ENCODE measurements around the gene UTY. TPM values are rescaled to one million over a fixed set of nuclear protein-coding genes. Genes with fewer than 3 reads are reported as not detected.

The UTY gene
- total RNA-seq, 5 donors from 2014 or later (not counting 1 experiment from before 2014, with no cell fraction given) = 0.06 to 104 (median 57.4) TPM; not detected in 1

DNA sequence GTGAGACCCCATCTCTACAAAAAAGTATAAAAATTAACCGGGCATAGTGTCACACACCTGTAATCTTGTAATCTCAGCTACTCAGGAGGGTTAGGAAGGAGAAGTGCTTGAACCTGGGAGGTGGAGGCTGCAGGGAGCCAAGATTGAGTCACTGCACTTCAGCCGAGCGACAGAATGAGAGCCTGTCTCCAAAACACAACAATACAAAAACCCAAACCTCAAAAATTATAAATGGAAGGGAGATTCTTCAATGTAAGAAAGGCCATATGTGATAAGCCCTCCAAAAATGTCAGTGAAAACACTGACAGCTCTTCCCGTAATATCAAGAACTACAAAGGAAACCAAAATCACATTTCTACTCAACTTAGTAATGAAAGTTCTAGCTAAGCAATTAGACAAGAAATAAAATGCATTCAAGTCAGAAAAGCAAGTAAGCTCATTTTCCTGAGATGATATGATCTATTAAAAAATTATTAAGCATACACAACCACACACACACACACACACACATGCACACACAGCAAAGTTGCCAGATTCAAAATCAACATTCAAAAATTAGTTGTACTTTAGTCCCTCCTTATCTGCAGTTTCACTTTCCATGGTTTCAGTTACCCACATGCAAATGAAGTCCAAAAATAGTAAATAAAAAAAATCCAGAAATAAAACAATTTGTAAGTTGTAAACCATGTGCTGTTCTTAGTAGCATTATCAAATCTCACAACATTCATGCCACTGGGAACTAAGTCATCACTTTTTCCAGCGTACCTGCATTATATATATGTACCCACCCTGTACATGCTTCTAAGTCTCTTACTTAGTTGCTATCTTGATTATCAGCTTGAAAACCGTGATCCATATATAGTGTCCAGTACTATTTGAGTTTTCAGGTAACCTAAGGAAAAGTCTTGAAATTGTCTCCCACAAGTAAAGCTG, 108.7 kb downstream of the UTY start:
- ATAC-seq (replicated peaks in 1 of 4) = no peak
- H3K4me3 ChIP-seq (ENCODE audit: control insufficient read depth in 1 of 2, extremely low read depth in 1 of 2, low read length in 1 of 2) = no peak overlapping the region
- H3K27me3 Mint-ChIP-seq = no peaks in the 10 kb centered on the region
- ChIA-PET POLR2A (interaction anchor here in 1 of 2 donors (0.6 kb wide), 1 partner anchor 453 kb away, joined by 3 read pairs; no protein-coding TSS in a partner anchor), CTCF (interaction anchor here in 1 of 2 donors (0.5 kb wide), 1 partner anchor 66 kb away, joined by 3 read pairs; no protein-coding TSS in a partner anchor)
- peak in 1 of 35 experiments; percentile 9 for DNase-seq
- H3K4me1 Mint-ChIP-seq = peaks cover 0 to 29% (median 0%) of the 10 kb centered on the region in 3 donors
- peaks cover 0 to 7% of the 10 kb centered on the region in 2 donors for H3K36me3 ChIP-seq (ENCODE audit: control insufficient read depth in 2 of 2, extremely low read depth in 1 of 2, insufficient read depth in 1 of 2, low read length in 1 of 2)
- peak overlapping the region in 1 of 2 donors; percentile 87 for H3K27ac Mint-ChIP-seq
- H3K9me3 Mint-ChIP-seq = no peaks in the 10 kb centered on the region
- peak overlapping the region; percentile 34 for H3K27ac ChIP-seq (ENCODE audit: low read length)
- WGBS (ENCODE audit: insufficient coverage) = no CpG with 5 or more reads among the region's 6 CpGs
- no peaks in the 10 kb centered on the region for H3K36me3 Mint-ChIP-seq
- H3K9me3 ChIP-seq = no peaks in the 10 kb centered on the region
- no peaks in the 10 kb centered on the region for H3K27me3 ChIP-seq (replicated peaks in 1 of 2; ENCODE audit: control insufficient read depth in 2 of 2, extremely low read depth in 1 of 2, insufficient read depth in 2 of 2, low read length in 1 of 2)
- peaks cover 0 to 4% of the 10 kb centered on the region in 2 experiments for H3K4me1 ChIP-seq (ENCODE audit: control insufficient read depth in 1 of 2, extremely low read depth in 1 of 2, insufficient read depth in 2 of 2, low read length in 2 of 2)
- peak overlapping the region in 1 of 3 donors; percentile 73 for H3K4me3 Mint-ChIP-seq

GRCh38 chrY:13370245-13370644, 109.6 kb downstream of the UTY start:
- ChIA-PET CTCF (no interaction called here), POLR2A (no interaction called here)
- H3K4me1 Mint-ChIP-seq = peaks cover 0 to 29% (median 0%) of the 10 kb centered on the region in 3 donors

GRCh38 chrY:13368513-13368845, 111.4 kb downstream of the UTY start:
- Histone ChIP-seq H3K9me3 (no peaks in the 10 kb centered on the region), H3K36me3 (ENCODE audit: control insufficient read depth in 2 of 2, extremely low read depth in 1 of 2, insufficient read depth in 1 of 2, low read length in 1 of 2) (peaks cover 0 to 7% of the 10 kb centered on the region in 2 donors), H3K27ac (ENCODE audit: low read length) (no peak overlapping the region), H3K27me3 (replicated peaks in 1 of 2; ENCODE audit: control insufficient read depth in 2 of 2, extremely low read depth in 1 of 2, insufficient read depth in 2 of 2, low read length in 1 of 2) (no peaks in the 10 kb centered on the region), H3K4me1 (ENCODE audit: control insufficient read depth in 1 of 2, extremely low read depth in 1 of 2, insufficient read depth in 2 of 2, low read length in 2 of 2) (peaks cover 0 to 4% of the 10 kb centered on the region in 2 experiments), H3K4me3 (ENCODE audit: control insufficient read depth in 1 of 2, extremely low read depth in 1 of 2, low read length in 1 of 2) (no peak overlapping the region)
- ChIA-PET CTCF (no interaction called here), POLR2A (no interaction called here)
- Mint-ChIP-seq H3K9me3 (no peaks in the 10 kb centered on the region), H3K4me1 (peaks cover 0 to 31% (median 0%) of the 10 kb centered on the region in 3 donors), H3K4me3 (no peak overlapping the region), H3K27me3 (no peaks in the 10 kb centered on the region), H3K36me3 (no peaks in the 10 kb centered on the region), H3K27ac (no peak overlapping the region)
- DNase-seq (no peak), ATAC-seq (replicated peaks in 1 of 4) (no peak)
- WGBS (ENCODE audit: insufficient coverage) = no CpG with 5 or more reads among the region's 4 CpGs

More at GRCh38 chrY:13370245-13370644, 109.6 kb downstream of the UTY start:
- peaks cover 0 to 7% of the 10 kb centered on the region in 2 donors for H3K36me3 ChIP-seq (ENCODE audit: control insufficient read depth in 2 of 2, extremely low read depth in 1 of 2, insufficient read depth in 1 of 2, low read length in 1 of 2)
- H3K27ac ChIP-seq (ENCODE audit: low read length) = peak overlapping the region; percentile 18
- H3K9me3 ChIP-seq = no peaks in the 10 kb centered on the region
- H3K27me3 ChIP-seq (replicated peaks in 1 of 2; ENCODE audit: control insufficient read depth in 2 of 2, extremely low read depth in 1 of 2, insufficient read depth in 2 of 2, low read length in 1 of 2) = no peaks in the 10 kb centered on the region
- DNase-seq = no peak
- no peak overlapping the region for H3K4me3 ChIP-seq (ENCODE audit: control insufficient read depth in 1 of 2, extremely low read depth in 1 of 2, low read length in 1 of 2)
- no peaks in the 10 kb centered on the region for H3K27me3 Mint-ChIP-seq
- peak overlapping the region in 1 of 2 donors; percentile 87 for H3K27ac Mint-ChIP-seq
- H3K4me3 Mint-ChIP-seq = peak overlapping the region in 1 of 3 donors; percentile 73
- ATAC-seq (replicated peaks in 1 of 4) = no peak
- no peaks in the 10 kb centered on the region for H3K9me3 Mint-ChIP-seq
- H3K36me3 Mint-ChIP-seq = no peaks in the 10 kb centered on the region
- peaks cover 0 to 4% of the 10 kb centered on the region in 2 experiments for H3K4me1 ChIP-seq (ENCODE audit: control insufficient read depth in 1 of 2, extremely low read depth in 1 of 2, insufficient read depth in 2 of 2, low read length in 2 of 2)

- Histone ChIP-seq H3K4me1 (ENCODE audit: control insufficient read depth in 1 of 2, extremely low read depth in 1 of 2, insufficient read depth in 2 of 2, low read length in 2 of 2) (no peaks in the 10 kb centered on the region), H3K4me3 (ENCODE audit: control insufficient read depth in 1 of 2, extremely low read depth in 1 of 2, low read length in 1 of 2) (no peak overlapping the region), H3K27me3 (replicated peaks in 1 of 2; ENCODE audit: control insufficient read depth in 2 of 2, extremely low read depth in 1 of 2, insufficient read depth in 2 of 2, low read length in 1 of 2) (no peaks in the 10 kb centered on the region), H3K27ac (ENCODE audit: low read length) (no peak overlapping the region), H3K9me3 (no peaks in the 10 kb centered on the region), H3K36me3 (ENCODE audit: control insufficient read depth in 2 of 2, extremely low read depth in 1 of 2, insufficient read depth in 1 of 2, low read length in 1 of 2) (peaks cover 0 to 10% of the 10 kb centered on the region in 2 donors)
- ChIA-PET CTCF (no interaction called here), POLR2A (no interaction called here)
- peaks cover 3% of the 10 kb centered on the region for H3K36me3 Mint-ChIP-seq
- no peak overlapping the region for H3K27ac Mint-ChIP-seq
- no peaks in the 10 kb centered on the region for H3K9me3 Mint-ChIP-seq
- no CpG with 5 or more reads among the region's 2 CpGs for WGBS (ENCODE audit: insufficient coverage)
- no peaks in the 10 kb centered on the region for H3K27me3 Mint-ChIP-seq
- DNase-seq (no peak), ATAC-seq (replicated peaks in 1 of 4) (no peak)
- H3K4me3 Mint-ChIP-seq = no peak overlapping the region
- peaks cover 0 to 24% (median 0%) of the 10 kb centered on the region in 3 donors for H3K4me1 Mint-ChIP-seq
Observed at GRCh38 chrY:13363641-13364040, 116.2 kb downstream of the UTY start.

DNA sequence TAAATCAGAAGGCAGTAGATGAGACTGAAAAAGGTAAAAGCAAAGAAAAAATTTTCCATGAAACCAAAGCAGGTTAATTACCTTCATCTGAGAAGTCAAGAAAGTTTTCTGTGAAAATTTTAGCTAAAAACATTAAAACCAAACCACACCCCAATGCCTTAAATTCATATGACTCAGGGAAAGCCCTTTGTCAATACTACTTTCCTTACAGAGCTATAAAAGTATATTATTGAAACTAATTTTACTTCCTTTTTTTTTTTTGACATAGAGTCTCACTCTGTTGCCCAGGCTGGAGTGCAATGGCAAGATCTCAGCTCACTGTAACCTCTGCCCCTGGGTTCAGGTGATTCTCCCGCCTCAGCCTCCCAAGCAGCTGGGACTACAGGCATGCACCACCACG, 117.2 kb downstream of the UTY start:
- Mint-ChIP-seq H3K9me3 (no peaks in the 10 kb centered on the region), H3K27ac (no peak overlapping the region), H3K36me3 (peaks cover 8% of the 10 kb centered on the region), H3K27me3 (no peaks in the 10 kb centered on the region), H3K4me3 (no peak overlapping the region), H3K4me1 (peaks cover 0 to 26% (median 0%) of the 10 kb centered on the region in 3 donors)
- Histone ChIP-seq H3K9me3 (no peaks in the 10 kb centered on the region), H3K4me1 (ENCODE audit: control insufficient read depth in 1 of 2, extremely low read depth in 1 of 2, insufficient read depth in 2 of 2, low read length in 2 of 2) (no peaks in the 10 kb centered on the region), H3K27me3 (replicated peaks in 1 of 2; ENCODE audit: control insufficient read depth in 2 of 2, extremely low read depth in 1 of 2, insufficient read depth in 2 of 2, low read length in 1 of 2) (no peaks in the 10 kb centered on the region), H3K36me3 (ENCODE audit: control insufficient read depth in 2 of 2, extremely low read depth in 1 of 2, insufficient read depth in 1 of 2, low read length in 1 of 2) (peaks cover 0 to 8% of the 10 kb centered on the region in 2 donors), H3K27ac (ENCODE audit: low read length) (no peak overlapping the region), H3K4me3 (ENCODE audit: control insufficient read depth in 1 of 2, extremely low read depth in 1 of 2, low read length in 1 of 2) (no peak overlapping the region)
- ChIA-PET POLR2A (interaction anchor here in 1 of 2 donors (0.6 kb wide), 1 partner anchor 114 kb away, joined by 3 read pairs; no protein-coding TSS in a partner anchor), CTCF (interaction anchor here in 1 of 2 donors (0.6 kb wide), 1 partner anchor 21 kb away, joined by 4 read pairs; no protein-coding TSS in a partner anchor)
- ATAC-seq (replicated peaks in 1 of 4) (no peak), DNase-seq (no peak)
- no CpG with 5 or more reads among the region's 2 CpGs for WGBS (ENCODE audit: insufficient coverage)

GRCh38 chrY:13361656-13362636, 117.9 kb downstream of the UTY start:
- Histone ChIP-seq H3K27me3 (replicated peaks in 1 of 2; ENCODE audit: control insufficient read depth in 2 of 2, extremely low read depth in 1 of 2, insufficient read depth in 2 of 2, low read length in 1 of 2) (no peaks in the 10 kb centered on the region), H3K36me3 (ENCODE audit: control insufficient read depth in 2 of 2, extremely low read depth in 1 of 2, insufficient read depth in 1 of 2, low read length in 1 of 2) (peaks cover 0 to 11% of the 10 kb centered on the region in 2 donors), H3K27ac (ENCODE audit: low read length) (no peak overlapping the region), H3K4me3 (ENCODE audit: control insufficient read depth in 1 of 2, extremely low read depth in 1 of 2, low read length in 1 of 2) (no peak overlapping the region), H3K9me3 (no peaks in the 10 kb centered on the region), H3K4me1 (ENCODE audit: control insufficient read depth in 1 of 2, extremely low read depth in 1 of 2, insufficient read depth in 2 of 2, low read length in 2 of 2) (no peaks in the 10 kb centered on the region)
- ATAC-seq (replicated peaks in 1 of 4) = no peak
- ChIA-PET POLR2A (interaction anchor here in 1 of 2 donors (0.6 kb wide), 1 partner anchor 114 kb away, joined by 3 read pairs; no protein-coding TSS in a partner anchor), CTCF (interaction anchor here in 1 of 2 donors (0.6 kb wide), 1 partner anchor 22 kb away, joined by 4 read pairs; no protein-coding TSS in a partner anchor)
- peak overlapping the region in 1 of 2 donors; percentile 33 for H3K27ac Mint-ChIP-seq
- H3K9me3 Mint-ChIP-seq = no peaks in the 10 kb centered on the region
- 33% methylated on average over 1 of the region's 2 CpGs for WGBS (ENCODE audit: insufficient coverage)
- H3K36me3 Mint-ChIP-seq = peaks cover 8% of the 10 kb centered on the region
- H3K4me1 Mint-ChIP-seq = peaks cover 0 to 26% (median 0%) of the 10 kb centered on the region in 3 donors
- no peak for DNase-seq
- no peaks in the 10 kb centered on the region for H3K27me3 Mint-ChIP-seq
- no peak overlapping the region for H3K4me3 Mint-ChIP-seq

Measured in T-cell (primary cell).